WTC11 (cell line): Measurements from ENCODE around the gene PLPPR5. TPM values are rescaled to one million over a fixed set of nuclear protein-coding genes. Genes with fewer than 3 reads are reported as not detected.

Source experiments
- ATAC-seq: fragments of 200-7000 bp; cut with Tn5 transposase; 2 replicates; pipeline ENCODE4 v1.10.0; 2021; ENCODE audit warnings: mild to moderate bottlenecking, moderate library complexity
- CTCF ChIA-PET: fragments of 300-600 bp; sonication (Branson Sonifier 250); formaldehyde crosslinking; loops from one replicate; lab custom pipeline; 2021; ENCODE audit warnings: antibody characterized with exemption; lab: Charles Lee
- POLR2A ChIA-PET: fragments of 350-600 bp; sonication (Branson Sonifier 250); formaldehyde crosslinking; loops from one replicate; lab custom pipeline; 2021; ENCODE audit warnings: antibody characterized with exemption; lab: Charles Lee
- DNase-seq: peaks from one replicate; pipeline ENCODE4 v3.0.0; 2021; ENCODE audit warnings: low spot score
- H3K27ac Mint-ChIP-seq: 2 replicates; pipeline ENCODE4 v1.8.0; 2021; ENCODE audit warnings: mixed read lengths
- H3K27me3 Mint-ChIP-seq: 2 replicates; pipeline ENCODE4 v1.8.0; 2021; ENCODE audit warnings: low read depth, mild to moderate bottlenecking, moderate library complexity, mixed read lengths
- H3K36me3 Mint-ChIP-seq: 2 replicates; pipeline ENCODE4 v1.8.0; 2021; ENCODE audit warnings: mixed read lengths
- H3K4me1 Mint-ChIP-seq: 2 replicates; pipeline ENCODE4 v1.8.0; 2022; ENCODE audit warnings: mixed read lengths
- H3K4me3 Mint-ChIP-seq: 2 replicates; pipeline ENCODE4 v1.8.0; 2021; ENCODE audit warnings: mild to moderate bottlenecking, moderate library complexity, mixed read lengths
- H3K9me3 Mint-ChIP-seq: 2 replicates; pipeline ENCODE4 v1.8.0; 2021; ENCODE audit warnings: mixed read lengths
- ATF1 ChIP-seq: sonication (generic); formaldehyde crosslinking; IDR thresholded peaks from 2 replicates; pipeline ENCODE4 v1.8.1; 2023; ENCODE audit warnings: mild to moderate bottlenecking, moderate library complexity, missing genetic modification reagents
- ESRRA ChIP-seq: sonication (generic); formaldehyde crosslinking; IDR thresholded peaks from 2 replicates; pipeline ENCODE4 v1.8.1; 2022; ENCODE audit warnings: mild to moderate bottlenecking, missing genetic modification reagents, borderline replicate concordance
- GTF2I ChIP-seq: fragments of 250-450 bp; sonication (Bioruptor Pico); conservative IDR thresholded peaks from 2 replicates; pipeline ENCODE4 v1.4.0; 2021; ENCODE audit warnings: mild to moderate bottlenecking
- NFATC4 ChIP-seq: fragments of 250-450 bp; sonication (Bioruptor Pico); IDR thresholded peaks from 2 replicates; pipeline ENCODE4 v1.9.0; 2021; ENCODE audit warnings: mild to moderate bottlenecking
- NFE2L1 ChIP-seq: sonication (generic); formaldehyde crosslinking; IDR thresholded peaks from 2 replicates; pipeline ENCODE4 v1.8.1; 2023; ENCODE audit warnings: missing genetic modification reagents
- TCF7 ChIP-seq: sonication (generic); formaldehyde crosslinking; IDR thresholded peaks from 2 replicates; pipeline ENCODE4 v1.8.0; 2022; ENCODE audit warnings: mild to moderate bottlenecking, low read depth, missing genetic modification reagents, moderate library complexity
- TEAD4 ChIP-seq: sonication (generic); formaldehyde crosslinking; IDR thresholded peaks from 2 replicates; pipeline ENCODE4 v1.8.0; 2022; ENCODE audit warnings: mild to moderate bottlenecking, missing genetic modification reagents
- ZNF121 ChIP-seq: sonication (generic); formaldehyde crosslinking; IDR thresholded peaks from 2 replicates; pipeline ENCODE4 v1.8.0; 2023; ENCODE audit warnings: missing genetic modification reagents
- ZNF219 ChIP-seq: sonication (generic); formaldehyde crosslinking; IDR thresholded peaks from 2 replicates; pipeline ENCODE4 v1.8.0; 2023; ENCODE audit warnings: missing genetic modification reagents, mild to moderate bottlenecking, borderline replicate concordance
- ZNF263 ChIP-seq: sonication (generic); formaldehyde crosslinking; IDR thresholded peaks from 2 replicates; pipeline ENCODE4 v1.8.1; 2022; ENCODE audit warnings: low read depth, mild to moderate bottlenecking, moderate library complexity, missing genetic modification reagents
- ZNF671 ChIP-seq: fragments of 250-450 bp; sonication (Bioruptor Pico); IDR thresholded peaks from 2 replicates; pipeline ENCODE4 v1.8.0; 2021; ENCODE audit warnings: mild to moderate bottlenecking
- total RNA-seq: library from RNA; stranded (reverse); gene quantifications from 3 replicates; pipeline ENCODE4 v1.2.3, GENCODE V29; 2021
- TF ChIP-seq, protein P1 (sequence below): sonication (generic); formaldehyde crosslinking; IDR thresholded peaks from 2 replicates; pipeline ENCODE4 v1.8.0; 2023; ENCODE audit warnings: missing genetic modification reagents, mild to moderate bottlenecking, borderline replicate concordance
- TF ChIP-seq, protein P2 (sequence below): sonication (generic); formaldehyde crosslinking; IDR thresholded peaks from 2 replicates; pipeline ENCODE4 v1.8.1; 2023; ENCODE audit warnings: mild to moderate bottlenecking, missing genetic modification reagents, moderate library complexity
- TF ChIP-seq, protein P3 (sequence below): sonication (generic); formaldehyde crosslinking; conservative IDR thresholded peaks from 2 replicates; pipeline ENCODE4 v1.8.1; 2023; ENCODE audit warnings: mild to moderate bottlenecking, low read depth, missing genetic modification reagents, moderate library complexity
- TF ChIP-seq, protein P4 (sequence below): fragments of 250-450 bp; sonication (Bioruptor Pico); IDR thresholded peaks from 2 replicates; pipeline ENCODE4 v1.9.0; 2021; ENCODE audit warnings: mild to moderate bottlenecking, borderline replicate concordance
- TF ChIP-seq, protein P5 (sequence below): sonication (generic); formaldehyde crosslinking; IDR thresholded peaks from 2 replicates; pipeline ENCODE4 v1.8.1; 2023; ENCODE audit warnings: mild to moderate bottlenecking, moderate library complexity, missing genetic modification reagents

Gene PLPPR5
- total RNA-seq, 1 experiment from 2014 or later = 1.6 TPM

DNA sequence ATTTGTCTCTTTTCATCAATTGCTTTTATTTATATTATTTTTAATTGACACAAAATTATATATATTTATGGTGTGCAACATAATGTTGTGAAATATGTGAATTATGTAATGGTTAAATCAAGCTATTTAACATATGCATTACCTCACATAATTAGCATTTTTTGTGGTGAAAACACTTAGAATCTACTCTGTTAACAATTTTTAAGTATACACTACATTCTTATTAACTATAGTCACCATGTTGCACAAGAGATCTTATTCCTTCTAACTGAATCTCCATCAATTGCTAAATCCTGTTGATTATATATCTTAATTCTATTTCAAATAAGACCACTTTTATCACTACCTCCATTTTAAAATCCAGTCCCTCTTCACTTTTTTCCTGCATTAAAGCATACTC is 42.5 kb downstream of the PLPPR5 start:
- no peak for DNase-seq
- ATAC-seq = no peak
- Mint-ChIP-seq H3K4me3 (no peak overlapping the region), H3K27me3 (no peaks in the 10 kb centered on the region; the same call in 1 of the 2 replicates), H3K36me3 (no peaks in the 10 kb centered on the region), H3K9me3 (no peaks in the 10 kb centered on the region), H3K27ac (no peak overlapping the region), H3K4me1 (peaks cover 30% of the 10 kb centered on the region)
- no peak for TF ChIP-seq TCF7 (CRISPR knock-in tag)
- TF ChIP-seq ZNF671 (CRISPR knock-in tag) = no peak
- TF ChIP-seq GTF2I (CRISPR knock-in tag) = no peak
- no peak for TF ChIP-seq ATF1
- no peak for TF ChIP-seq ZNF121
- TF ChIP-seq ESRRA (CRISPR knock-in tag) = no peak
- TF ChIP-seq, protein P1, sequence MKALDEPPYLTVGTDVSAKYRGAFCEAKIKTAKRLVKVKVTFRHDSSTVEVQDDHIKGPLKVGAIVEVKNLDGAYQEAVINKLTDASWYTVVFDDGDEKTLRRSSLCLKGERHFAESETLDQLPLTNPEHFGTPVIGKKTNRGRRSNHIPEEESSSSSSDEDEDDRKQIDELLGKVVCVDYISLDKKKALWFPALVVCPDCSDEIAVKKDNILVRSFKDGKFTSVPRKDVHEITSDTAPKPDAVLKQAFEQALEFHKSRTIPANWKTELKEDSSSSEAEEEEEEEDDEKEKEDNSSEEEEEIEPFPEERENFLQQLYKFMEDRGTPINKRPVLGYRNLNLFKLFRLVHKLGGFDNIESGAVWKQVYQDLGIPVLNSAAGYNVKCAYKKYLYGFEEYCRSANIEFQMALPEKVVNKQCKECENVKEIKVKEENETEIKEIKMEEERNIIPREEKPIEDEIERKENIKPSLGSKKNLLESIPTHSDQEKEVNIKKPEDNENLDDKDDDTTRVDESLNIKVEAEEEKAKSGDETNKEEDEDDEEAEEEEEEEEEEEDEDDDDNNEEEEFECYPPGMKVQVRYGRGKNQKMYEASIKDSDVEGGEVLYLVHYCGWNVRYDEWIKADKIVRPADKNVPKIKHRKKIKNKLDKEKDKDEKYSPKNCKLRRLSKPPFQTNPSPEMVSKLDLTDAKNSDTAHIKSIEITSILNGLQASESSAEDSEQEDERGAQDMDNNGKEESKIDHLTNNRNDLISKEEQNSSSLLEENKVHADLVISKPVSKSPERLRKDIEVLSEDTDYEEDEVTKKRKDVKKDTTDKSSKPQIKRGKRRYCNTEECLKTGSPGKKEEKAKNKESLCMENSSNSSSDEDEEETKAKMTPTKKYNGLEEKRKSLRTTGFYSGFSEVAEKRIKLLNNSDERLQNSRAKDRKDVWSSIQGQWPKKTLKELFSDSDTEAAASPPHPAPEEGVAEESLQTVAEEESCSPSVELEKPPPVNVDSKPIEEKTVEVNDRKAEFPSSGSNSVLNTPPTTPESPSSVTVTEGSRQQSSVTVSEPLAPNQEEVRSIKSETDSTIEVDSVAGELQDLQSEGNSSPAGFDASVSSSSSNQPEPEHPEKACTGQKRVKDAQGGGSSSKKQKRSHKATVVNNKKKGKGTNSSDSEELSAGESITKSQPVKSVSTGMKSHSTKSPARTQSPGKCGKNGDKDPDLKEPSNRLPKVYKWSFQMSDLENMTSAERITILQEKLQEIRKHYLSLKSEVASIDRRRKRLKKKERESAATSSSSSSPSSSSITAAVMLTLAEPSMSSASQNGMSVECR (CRISPR knock-in tag) = no peak
- TF ChIP-seq, all 79 proteins: peak for 0
- ChIA-PET POLR2A (no interaction called here), CTCF (no interaction called here)

DNA sequence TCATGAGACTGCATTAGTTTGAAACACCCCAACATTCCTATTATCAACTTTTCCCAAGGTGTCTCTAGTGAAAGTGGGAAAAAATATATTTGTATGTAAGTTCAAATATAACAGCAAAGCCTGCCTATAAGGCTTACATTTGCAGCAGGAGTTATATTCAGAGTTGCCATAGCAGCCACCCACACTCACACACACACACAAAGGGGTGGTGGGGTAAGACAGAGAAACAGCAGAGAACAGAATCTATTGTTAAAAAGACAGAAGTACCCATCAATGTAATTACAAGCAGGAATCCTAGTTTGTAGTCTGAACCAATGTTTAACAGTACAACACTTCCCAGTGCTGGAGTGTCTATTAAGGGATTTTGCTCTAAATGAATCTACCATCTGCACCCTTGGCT is 55.0 kb downstream of the PLPPR5 start:
- H3K27ac Mint-ChIP-seq = no peak overlapping the region
- DNase-seq (no peak), ATAC-seq (no peak)
- H3K4me3 Mint-ChIP-seq = no peak overlapping the region
- ChIA-PET POLR2A (no interaction called here), CTCF (no interaction called here)
- no peaks in the 10 kb centered on the region for H3K4me1 Mint-ChIP-seq
- H3K27me3 Mint-ChIP-seq = no peaks in the 10 kb centered on the region
- no peaks in the 10 kb centered on the region for H3K9me3 Mint-ChIP-seq
- no peaks in the 10 kb centered on the region for H3K36me3 Mint-ChIP-seq
- TF ChIP-seq, protein P1 (CRISPR knock-in tag) = no peak
- TF ChIP-seq ZNF263 (CRISPR knock-in tag) (no peak), ZNF219 (no peak), NFATC4 (CRISPR knock-in tag) (no peak), NFE2L1 (CRISPR knock-in tag) (no peak), TEAD4 (no peak)
- TF ChIP-seq, protein P2, sequence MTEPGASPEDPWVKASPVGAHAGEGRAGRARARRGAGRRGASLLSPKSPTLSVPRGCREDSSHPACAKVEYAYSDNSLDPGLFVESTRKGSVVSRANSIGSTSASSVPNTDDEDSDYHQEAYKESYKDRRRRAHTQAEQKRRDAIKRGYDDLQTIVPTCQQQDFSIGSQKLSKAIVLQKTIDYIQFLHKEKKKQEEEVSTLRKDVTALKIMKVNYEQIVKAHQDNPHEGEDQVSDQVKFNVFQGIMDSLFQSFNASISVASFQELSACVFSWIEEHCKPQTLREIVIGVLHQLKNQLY (CRISPR knock-in tag) = no peak
- TF ChIP-seq, protein P3, sequence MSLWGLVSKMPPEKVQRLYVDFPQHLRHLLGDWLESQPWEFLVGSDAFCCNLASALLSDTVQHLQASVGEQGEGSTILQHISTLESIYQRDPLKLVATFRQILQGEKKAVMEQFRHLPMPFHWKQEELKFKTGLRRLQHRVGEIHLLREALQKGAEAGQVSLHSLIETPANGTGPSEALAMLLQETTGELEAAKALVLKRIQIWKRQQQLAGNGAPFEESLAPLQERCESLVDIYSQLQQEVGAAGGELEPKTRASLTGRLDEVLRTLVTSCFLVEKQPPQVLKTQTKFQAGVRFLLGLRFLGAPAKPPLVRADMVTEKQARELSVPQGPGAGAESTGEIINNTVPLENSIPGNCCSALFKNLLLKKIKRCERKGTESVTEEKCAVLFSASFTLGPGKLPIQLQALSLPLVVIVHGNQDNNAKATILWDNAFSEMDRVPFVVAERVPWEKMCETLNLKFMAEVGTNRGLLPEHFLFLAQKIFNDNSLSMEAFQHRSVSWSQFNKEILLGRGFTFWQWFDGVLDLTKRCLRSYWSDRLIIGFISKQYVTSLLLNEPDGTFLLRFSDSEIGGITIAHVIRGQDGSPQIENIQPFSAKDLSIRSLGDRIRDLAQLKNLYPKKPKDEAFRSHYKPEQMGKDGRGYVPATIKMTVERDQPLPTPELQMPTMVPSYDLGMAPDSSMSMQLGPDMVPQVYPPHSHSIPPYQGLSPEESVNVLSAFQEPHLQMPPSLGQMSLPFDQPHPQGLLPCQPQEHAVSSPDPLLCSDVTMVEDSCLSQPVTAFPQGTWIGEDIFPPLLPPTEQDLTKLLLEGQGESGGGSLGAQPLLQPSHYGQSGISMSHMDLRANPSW (CRISPR knock-in tag) = no peak
- TF ChIP-seq, protein P4, sequence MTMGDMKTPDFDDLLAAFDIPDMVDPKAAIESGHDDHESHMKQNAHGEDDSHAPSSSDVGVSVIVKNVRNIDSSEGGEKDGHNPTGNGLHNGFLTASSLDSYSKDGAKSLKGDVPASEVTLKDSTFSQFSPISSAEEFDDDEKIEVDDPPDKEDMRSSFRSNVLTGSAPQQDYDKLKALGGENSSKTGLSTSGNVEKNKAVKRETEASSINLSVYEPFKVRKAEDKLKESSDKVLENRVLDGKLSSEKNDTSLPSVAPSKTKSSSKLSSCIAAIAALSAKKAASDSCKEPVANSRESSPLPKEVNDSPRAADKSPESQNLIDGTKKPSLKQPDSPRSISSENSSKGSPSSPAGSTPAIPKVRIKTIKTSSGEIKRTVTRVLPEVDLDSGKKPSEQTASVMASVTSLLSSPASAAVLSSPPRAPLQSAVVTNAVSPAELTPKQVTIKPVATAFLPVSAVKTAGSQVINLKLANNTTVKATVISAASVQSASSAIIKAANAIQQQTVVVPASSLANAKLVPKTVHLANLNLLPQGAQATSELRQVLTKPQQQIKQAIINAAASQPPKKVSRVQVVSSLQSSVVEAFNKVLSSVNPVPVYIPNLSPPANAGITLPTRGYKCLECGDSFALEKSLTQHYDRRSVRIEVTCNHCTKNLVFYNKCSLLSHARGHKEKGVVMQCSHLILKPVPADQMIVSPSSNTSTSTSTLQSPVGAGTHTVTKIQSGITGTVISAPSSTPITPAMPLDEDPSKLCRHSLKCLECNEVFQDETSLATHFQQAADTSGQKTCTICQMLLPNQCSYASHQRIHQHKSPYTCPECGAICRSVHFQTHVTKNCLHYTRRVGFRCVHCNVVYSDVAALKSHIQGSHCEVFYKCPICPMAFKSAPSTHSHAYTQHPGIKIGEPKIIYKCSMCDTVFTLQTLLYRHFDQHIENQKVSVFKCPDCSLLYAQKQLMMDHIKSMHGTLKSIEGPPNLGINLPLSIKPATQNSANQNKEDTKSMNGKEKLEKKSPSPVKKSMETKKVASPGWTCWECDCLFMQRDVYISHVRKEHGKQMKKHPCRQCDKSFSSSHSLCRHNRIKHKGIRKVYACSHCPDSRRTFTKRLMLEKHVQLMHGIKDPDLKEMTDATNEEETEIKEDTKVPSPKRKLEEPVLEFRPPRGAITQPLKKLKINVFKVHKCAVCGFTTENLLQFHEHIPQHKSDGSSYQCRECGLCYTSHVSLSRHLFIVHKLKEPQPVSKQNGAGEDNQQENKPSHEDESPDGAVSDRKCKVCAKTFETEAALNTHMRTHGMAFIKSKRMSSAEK (CRISPR knock-in tag) = no peak
- TF ChIP-seq, protein P5, sequence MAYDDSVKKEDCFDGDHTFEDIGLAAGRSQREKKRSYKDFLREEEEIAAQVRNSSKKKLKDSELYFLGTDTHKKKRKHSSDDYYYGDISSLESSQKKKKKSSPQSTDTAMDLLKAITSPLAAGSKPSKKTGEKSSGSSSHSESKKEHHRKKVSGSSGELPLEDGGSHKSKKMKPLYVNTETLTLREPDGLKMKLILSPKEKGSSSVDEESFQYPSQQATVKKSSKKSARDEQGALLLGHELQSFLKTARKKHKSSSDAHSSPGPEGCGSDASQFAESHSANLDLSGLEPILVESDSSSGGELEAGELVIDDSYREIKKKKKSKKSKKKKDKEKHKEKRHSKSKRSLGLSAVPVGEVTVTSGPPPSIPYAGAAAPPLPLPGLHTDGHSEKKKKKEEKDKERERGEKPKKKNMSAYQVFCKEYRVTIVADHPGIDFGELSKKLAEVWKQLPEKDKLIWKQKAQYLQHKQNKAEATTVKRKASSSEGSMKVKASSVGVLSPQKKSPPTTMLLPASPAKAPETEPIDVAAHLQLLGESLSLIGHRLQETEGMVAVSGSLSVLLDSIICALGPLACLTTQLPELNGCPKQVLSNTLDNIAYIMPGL (CRISPR knock-in tag) = no peak
